Fibroblast of villous mesenchyme (primary cell): ENCODE measurements around the gene LRSAM1. TPM values are rescaled to one million over a fixed set of nuclear protein-coding genes. Genes with fewer than 3 reads are reported as not detected.

Experiments
- DNase-seq: peaks from one replicate; pipeline ENCODE4 v3.0.0-alpha.2; 2010; ENCODE audit warnings: low read depth
- H3K4me3 ChIP-seq: 2 replicates; pipeline ENCODE4 v1.5.1; 2011; ENCODE audit warnings: low read depth, mild to moderate bottlenecking, low read length
- CTCF ChIP-seq: IDR thresholded peaks from 2 replicates; pipeline ENCODE4 v1.5.1; 2012; ENCODE audit warnings: low read depth, mild to moderate bottlenecking, low read length; ENCODE audit not compliant: insufficient read depth
- total RNA-seq: library from RNA; depleted of rRNA; stranded (reverse); fragments of >200 nt; gene quantifications from 2 replicates; pipeline ENCODE4 v1.2.3, GENCODE V29; 2012

The LRSAM1 gene
- total RNA-seq, 1 donor = 12.5 TPM

- no peak for DNase-seq
- TF ChIP-seq CTCF = no peak
These were observed 44.4 kb upstream of the LRSAM1 start for GRCh38 chr9:127406799-127407491.

GRCh38 chr9:127407492-127407843 lies 43.8 kb upstream of the LRSAM1 start:
- no peak for DNase-seq
- no peak for TF ChIP-seq CTCF
- H3K4me3 ChIP-seq = no peak overlapping the region

More at GRCh38 chr9:127406799-127407491, 44.4 kb upstream of the LRSAM1 start:
- H3K4me3 ChIP-seq = no peak overlapping the region

- H3K4me3 ChIP-seq = no peak overlapping the region
- no peak for TF ChIP-seq CTCF
- DNase-seq = no peak
These were observed 40.2 kb upstream of the LRSAM1 start for GRCh38 chr9:127411122-127411521.

GRCh38 chr9:127415141-127415540 lies 36.2 kb upstream of the LRSAM1 start:
- no peak overlapping the region for H3K4me3 ChIP-seq
- TF ChIP-seq CTCF = no peak
- DNase-seq = no peak

- peak; percentile 29 for DNase-seq
- no peak for TF ChIP-seq CTCF
These were observed 35.7 kb upstream of the LRSAM1 start for GRCh38 chr9:127415657-127416056.

GRCh38 chr9:127417131-127418036 lies 33.9 kb upstream of the LRSAM1 start:
- TF ChIP-seq CTCF = no peak
- no peak overlapping the region for H3K4me3 ChIP-seq
- DNase-seq = peak; percentile 65

More at GRCh38 chr9:127415657-127416056, 35.7 kb upstream of the LRSAM1 start:
- no peak overlapping the region for H3K4me3 ChIP-seq
